A549 (cell line): Measurements from ENCODE around the gene TCN2. TPM values are rescaled to one million over a fixed set of nuclear protein-coding genes. Genes with fewer than 3 reads are reported as not detected.

ENCODE experiments used
- ATAC-seq, 2 experiments: fragments of 200-7000 bp in 1 of 2; fragments of >200 bp in 1 of 2; cut with Nextera tagmentation in 1 of 2; cut with Tn5 transposase in 1 of 2; 3 replicates each; pipeline versions ENCODE4 v1.8.0 to v1.9.1; 2018 to 2020; ENCODE audit warnings: mild to moderate bottlenecking in 1 of 2, moderate library complexity in 1 of 2
- CTCF ChIA-PET: fragments of 300-600 bp; sonication (Branson Sonifier 250); formaldehyde crosslinking; extraction: SDS; loops from one replicate; lab custom pipeline; 2021; ENCODE audit warnings: antibody characterized with exemption, inconsistent platforms; lab: Yijun Ruan, JAX
- POLR2A ChIA-PET: fragments of 350-600 bp; formaldehyde crosslinking; extraction: SDS; loops from one replicate; lab custom pipeline; 2021; ENCODE audit warnings: antibody characterized with exemption, inconsistent platforms; lab: Yijun Ruan, JAX
- DNase-seq, 2 experiments: peaks; one replicate each; pipeline versions ENCODE4 v3.0.0 to v3.0.0-alpha.2; 2011 to 2016; ENCODE audit warnings: low read depth in 1 of 2, low spot score in 1 of 2
- FAIRE-seq: peaks from 2 replicates; lab custom pipeline; 2011; peaks lifted over from hg19 to GRCh38; lab: Jason Lieb, UNC
- H3K27ac ChIP-seq, 2 experiments: fragments of >200 bp; sonication (Bioruptor Twin); formaldehyde crosslinking; 3 replicates each; pipeline ENCODE4 v1.5.1; 2016 to 2017
- H3K4me1 ChIP-seq: fragments of >200 bp; sonication (Bioruptor Twin); formaldehyde crosslinking; 3 replicates; pipeline ENCODE4 v1.6.1; 2016
- H3K4me2 ChIP-seq: fragments of >200 bp; sonication (Bioruptor Twin); formaldehyde crosslinking; 3 replicates; pipeline ENCODE4 v1.6.1; 2016
- H3K4me3 ChIP-seq: fragments of >200 bp; sonication (Bioruptor Twin); formaldehyde crosslinking; 3 replicates; pipeline ENCODE4 v1.5.1; 2016
- H3K9me3 ChIP-seq: fragments of >200 bp; sonication (Bioruptor Twin); formaldehyde crosslinking; 3 replicates; pipeline ENCODE4 v1.6.1; 2016
- CEBPB ChIP-seq, 2 experiments: fragments of >200 bp in 1 of 2; sonication (Bioruptor Twin) in 1 of 2; formaldehyde crosslinking in 1 of 2; IDR thresholded peaks; 2 replicates each; pipeline ENCODE4 v1.6.1; 2012 to 2016
- CHD2 ChIP-seq: fragments of 150-350 bp; IDR thresholded peaks from 2 replicates; pipeline ENCODE4 v1.6.1; 2014; ENCODE audit warnings: low read length; ENCODE audit not compliant: partially characterized antibody
- CHD4 ChIP-seq: fragments of 200-600 bp; sonication (generic); IDR thresholded peaks from 2 replicates; pipeline ENCODE4 v1.6.1; 2016; ENCODE audit warnings: antibody characterized with exemption, mild to moderate bottlenecking, borderline replicate concordance
- CTCF ChIP-seq: fragments of >200 bp; sonication (Bioruptor Twin); formaldehyde crosslinking; IDR thresholded peaks from 3 replicates; pipeline ENCODE4 v1.5.1; 2016
- FOSB ChIP-seq: fragments of 250-450 bp; sonication (Bioruptor Pico); IDR thresholded peaks from 2 replicates; pipeline ENCODE4 v1.5.0; 2020; ENCODE audit warnings: mild to moderate bottlenecking, moderate library complexity
- FOSL2 ChIP-seq, 2 experiments: fragments of 450-650 bp in 1 of 2; fragments of >200 bp in 1 of 2; sonication (Bioruptor Twin) in 1 of 2; formaldehyde crosslinking; IDR thresholded peaks; 2 replicates each; pipeline versions ENCODE4 v1.5.0 to v1.6.1; 2016 to 2020; ENCODE audit warnings: mild to moderate bottlenecking in 1 of 2, moderate library complexity in 1 of 2
- HDAC2 ChIP-seq: fragments of 200-600 bp; sonication (generic); IDR thresholded peaks from 2 replicates; pipeline ENCODE4 v1.6.1; 2016
- HES2 ChIP-seq: fragments of >200 bp; sonication (Bioruptor Twin); formaldehyde crosslinking; IDR thresholded peaks from 2 replicates; pipeline ENCODE4 v1.6.1; 2016
- HEYL ChIP-seq: fragments of 250-450 bp; sonication (Bioruptor Pico); IDR thresholded peaks from 2 replicates; pipeline ENCODE4 v1.8.0; 2021; ENCODE audit warnings: mild to moderate bottlenecking, moderate library complexity
- HOXA7 ChIP-seq: fragments of 250-450 bp; sonication (Bioruptor Pico); IDR thresholded peaks from 2 replicates; pipeline ENCODE4 v1.5.0; 2020; ENCODE audit warnings: mild to moderate bottlenecking, moderate library complexity
- HOXB13 ChIP-seq: fragments of 250-450 bp; sonication (Bioruptor Pico); IDR thresholded peaks from 2 replicates; pipeline ENCODE4 v1.5.0; 2020; ENCODE audit warnings: low read depth, mild to moderate bottlenecking, moderate library complexity
- MAFK ChIP-seq: fragments of 450-650 bp; IDR thresholded peaks from 2 replicates; pipeline ENCODE4 v1.6.1; 2014; ENCODE audit not compliant: partially characterized antibody
- MAX ChIP-seq: IDR thresholded peaks from 2 replicates; pipeline ENCODE4 v1.6.1; 2012
- MYC ChIP-seq: IDR thresholded peaks from 2 replicates; pipeline ENCODE4 v1.6.1; 2012; ENCODE audit warnings: mild to moderate bottlenecking, inconsistent platforms, low read length, improper control_type of control experiment, borderline replicate concordance
- NFE2L2 ChIP-seq: fragments of 150-350 bp; conservative IDR thresholded peaks from 2 replicates; pipeline ENCODE4 v1.6.1; 2014; ENCODE audit warnings: low read length
- NR3C1 ChIP-seq: fragments of >200 bp; sonication (Bioruptor Twin); formaldehyde crosslinking; IDR thresholded peaks from 3 replicates; pipeline ENCODE4 v1.6.1; 2017
- PBX3 ChIP-seq: IDR thresholded peaks from 2 replicates; pipeline ENCODE4 v1.6.1; 2012
- POLR2AphosphoS2 ChIP-seq: conservative IDR thresholded peaks from 2 replicates; pipeline ENCODE4 v1.6.1; 2012; ENCODE audit warnings: low read length, improper control_type of control experiment, inconsistent platforms
- RAD21 ChIP-seq, 2 experiments: fragments of >200 bp in 1 of 2; sonication (Bioruptor Twin) in 1 of 2; formaldehyde crosslinking in 1 of 2; IDR thresholded peaks in 1 of 2; conservative IDR thresholded peaks in 1 of 2; 2 replicates in 1 of 2; 3 replicates in 1 of 2; pipeline ENCODE4 v1.6.1; 2012 to 2018; ENCODE audit warnings: inconsistent platforms in 1 of 2
- SREBF2 ChIP-seq: fragments of 450-650 bp; IDR thresholded peaks from 2 replicates; pipeline ENCODE4 v1.6.1; 2014; ENCODE audit warnings: mild to moderate bottlenecking, moderate library complexity
- TP53 ChIP-seq: fragments of 250-450 bp; sonication (Bioruptor Pico); IDR thresholded peaks from 2 replicates; pipeline ENCODE4 v1.5.0; 2021; ENCODE audit warnings: mild to moderate bottlenecking, moderate library complexity
- ZC3H11A ChIP-seq: fragments of 450-650 bp; IDR thresholded peaks from 2 replicates; pipeline ENCODE4 v1.6.1; 2014; ENCODE audit warnings: antibody characterized with exemption, mild to moderate bottlenecking
- ZFP36 ChIP-seq: fragments of 450-650 bp; IDR thresholded peaks from 2 replicates; pipeline ENCODE4 v1.6.1; 2014; ENCODE audit warnings: borderline replicate concordance; ENCODE audit not compliant: partially characterized antibody
- ZNF302 ChIP-seq: fragments of 250-450 bp; sonication (Bioruptor Pico); IDR thresholded peaks from 2 replicates; pipeline ENCODE4 v1.9.0; 2021; ENCODE audit warnings: inconsistent platforms, mild to moderate bottlenecking, moderate library complexity
- WGBS: methylation state at CpG from one replicate; pipeline ENCODE4 v1.1.6; 2017; ENCODE audit errors: missing lambda C conversion rate; 5-methylcytosine and 5-hydroxymethylcytosine counted together
- polyA plus RNA-seq, 4 experiments: library from polyadenylated mRNA; depleted of rRNA in 3 of 4; stranded (reverse); fragments of >200 nt; fragmentation: RNase III in 1 of 4; extraction: RNeasy Plus Mini Kit Qiagen cat#74134 plus additional on column Dnase treatment in 1 of 4; gene quantifications; 2 replicates in 3 of 4; 3 replicates in 1 of 4; pipeline ENCODE4 v1.2.3, GENCODE V29; 2011 to 2017

TCN2 gene
- polyA plus RNA-seq, 2 of the 4 experiments (the other 2 are of a cell fraction), result 3.9 to 4.3 TPM

GRCh38 chr22:30580896-30581295 lies 26.1 kb upstream of the TCN2 start:
- ChIA-PET POLR2A (no interaction called here), CTCF (no interaction called here)
- 80% methylated on average over 1 of the region's 6 CpGs for WGBS
- Histone ChIP-seq H3K4me2 (no peak overlapping the region), H3K9me3 (no peaks in the 10 kb centered on the region), H3K27ac (no peak overlapping the region), H3K4me1 (no peaks in the 10 kb centered on the region), H3K4me3 (no peak overlapping the region)
- TF ChIP-seq MAFK, result no peak
- no peak for TF ChIP-seq HEYL
- no peak for TF ChIP-seq HOXB13 (CRISPR knock-in tag)
- no peak for TF ChIP-seq SREBF2
- TF ChIP-seq ZNF302, result no peak
- TF ChIP-seq ZC3H11A, result no peak
- DNase-seq (no peak), ATAC-seq (no peak), FAIRE-seq (no peak)

- TF ChIP-seq PBX3, result no peak
- TF ChIP-seq MYC, result no peak
- no peak for TF ChIP-seq HOXB13 (CRISPR knock-in tag)
- TF ChIP-seq HOXA7, result no peak
- TF ChIP-seq NR3C1, result no peak
- TF ChIP-seq RAD21 (conservative IDR thresholded peaks at IDR 0.05 in 1 of 2, IDR thresholded peaks at IDR 0.05 in 1 of 2), result no peak
- no peak for TF ChIP-seq NFE2L2
- no peak for TF ChIP-seq ZFP36
- TF ChIP-seq CHD4, result no peak
- no peak for TF ChIP-seq MAX
- no peak for TF ChIP-seq TP53 (CRISPR knock-in tag)
- no peak for TF ChIP-seq FOSL2 (IDR thresholded peaks at IDR 0.05)
- TF ChIP-seq FOSL2 (CRISPR knock-in tag; IDR thresholded peaks at IDR 0.05), result no peak
- no peak for TF ChIP-seq ZNF302
- WGBS, result 81% methylated on average over 3 of the region's 6 CpGs
- ChIA-PET CTCF (interaction anchor here (1.0 kb wide), 1 partner anchor 51 kb away, joined by 3 read pairs; no protein-coding TSS in a partner anchor), POLR2A (no interaction called here)
- Histone ChIP-seq H3K4me1 (no peaks in the 10 kb centered on the region), H3K9me3 (no peaks in the 10 kb centered on the region), H3K27ac (no peak overlapping the region), H3K4me2 (no peak overlapping the region), H3K4me3 (no peak overlapping the region)
- no peak for DNase-seq
- no peak for FAIRE-seq
- ATAC-seq, result no peak
Measured at GRCh38 chr22:30582051-30582450, 24.9 kb upstream of the TCN2 start.

- no peak overlapping the region for H3K4me2 ChIP-seq
- no peaks in the 10 kb centered on the region for H3K9me3 ChIP-seq
- no peak for FAIRE-seq
- 93% methylated on average over 9 of the region's 13 CpGs for WGBS
- CTCF ChIA-PET, result interaction anchor here (0.9 kb wide), 1 partner anchor 16 kb away, joined by 3 read pairs; no protein-coding TSS in a partner anchor
- no peak for DNase-seq
- H3K27ac ChIP-seq, result no peak overlapping the region
- TF ChIP-seq FOSB (CRISPR knock-in tag), result no peak
- TF ChIP-seq ZFP36, result no peak
- no peak for TF ChIP-seq HES2
- no peak for TF ChIP-seq CTCF
- no peak for TF ChIP-seq MAFK
- TF ChIP-seq HDAC2, result no peak
- no peak for TF ChIP-seq MYC
- no peak for TF ChIP-seq TP53 (CRISPR knock-in tag)
- no peak for TF ChIP-seq POLR2AphosphoS2
- no peak for TF ChIP-seq CHD2
- no peak for TF ChIP-seq CEBPB (IDR thresholded peaks at IDR 0.05)
- no peaks in the 10 kb centered on the region for H3K4me1 ChIP-seq
- POLR2A ChIA-PET, result no interaction called here
- ATAC-seq, result no peak
- H3K4me3 ChIP-seq, result no peak overlapping the region
Measured at GRCh38 chr22:30582788-30583545, 24.0 kb upstream of the TCN2 start.
